RWPE2 (cell line): ENCODE data around the gene NSUN2.

Experiments
- ATAC-seq: fragments of 200-7000 bp; cut with Tn5 transposase; 3 replicates; pipeline ENCODE4 v1.9.1; 2021; ENCODE audit warnings: low read depth
- DNase-seq: peaks from one replicate; pipeline ENCODE4 v3.0.0-alpha.2; 2020; ENCODE audit warnings: low spot score
- H3K27ac ChIP-seq: fragments of 450-650 bp; 2 replicates; pipeline ENCODE4 v1.5.1; 2017; ENCODE audit warnings: mild to moderate bottlenecking; ENCODE audit not compliant: poor library complexity, severe bottlenecking
- H3K27me3 ChIP-seq: fragments of 250-450 bp; sonication (Bioruptor Pico); 2 replicates; pipeline ENCODE4 v1.5.1; 2021; ENCODE audit warnings: mild to moderate bottlenecking, moderate library complexity; ENCODE audit not compliant: insufficient read depth, poor library complexity, severe bottlenecking
- H3K36me3 ChIP-seq: fragments of 250-450 bp; sonication (Bioruptor Pico); 2 replicates; pipeline ENCODE4 v1.5.1; 2020; ENCODE audit warnings: low read depth, mild to moderate bottlenecking, moderate library complexity
- H3K4me1 ChIP-seq: fragments of 250-450 bp; sonication (Bioruptor Pico); 2 replicates; pipeline ENCODE4 v1.5.1; 2021; ENCODE audit warnings: mild to moderate bottlenecking, moderate library complexity; ENCODE audit not compliant: insufficient read depth, poor library complexity, severe bottlenecking
- H3K4me3 ChIP-seq: fragments of 250-450 bp; sonication (Bioruptor Pico); 2 replicates; pipeline ENCODE4 v1.5.1; 2021; ENCODE audit warnings: mild to moderate bottlenecking, moderate library complexity; ENCODE audit not compliant: severe bottlenecking
- H3K9me3 ChIP-seq: fragments of 250-450 bp; sonication (Bioruptor Pico); 2 replicates; pipeline ENCODE4 v1.5.1; 2021; ENCODE audit warnings: mild to moderate bottlenecking, moderate library complexity; ENCODE audit not compliant: severe bottlenecking
- TF ChIP-seq, protein P1 (sequence below): fragments of 450-650 bp; IDR thresholded peaks from one replicate; pipeline ENCODE4 v1.5.1; 2017; ENCODE audit warnings: mild to moderate bottlenecking, moderate library complexity; ENCODE audit not compliant: poor library complexity, severe bottlenecking

NSUN2 gene

DNA sequence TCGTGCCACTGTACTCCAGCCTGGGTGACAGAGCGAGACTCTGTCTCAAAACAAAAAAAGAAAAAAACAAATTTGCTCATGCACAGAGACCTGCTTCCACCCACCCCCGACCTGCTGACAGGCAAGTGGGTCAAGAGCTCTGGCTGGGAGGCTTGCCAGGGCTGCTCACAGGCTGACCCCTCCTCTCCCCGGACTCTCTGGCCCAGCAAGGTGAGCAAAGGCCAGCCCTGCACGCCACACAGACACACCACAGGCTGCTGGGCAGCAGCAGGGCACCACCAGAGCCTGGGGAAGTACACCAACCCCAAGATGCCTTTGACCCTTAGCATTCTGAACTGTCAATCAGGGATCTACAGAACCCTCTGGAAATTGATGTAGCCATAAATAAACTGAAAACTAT is 29.2 kb downstream of the NSUN2 start:
- Histone ChIP-seq H3K27me3 (no peaks in the 10 kb centered on the region), H3K9me3 (no peaks in the 10 kb centered on the region), H3K36me3 (peaks cover 100% of the 10 kb centered on the region), H3K27ac (no peak overlapping the region), H3K4me3 (no peak overlapping the region), H3K4me1 (no peaks in the 10 kb centered on the region)
- DNase-seq (no peak), ATAC-seq (no peak)
- TF ChIP-seq, protein P1, sequence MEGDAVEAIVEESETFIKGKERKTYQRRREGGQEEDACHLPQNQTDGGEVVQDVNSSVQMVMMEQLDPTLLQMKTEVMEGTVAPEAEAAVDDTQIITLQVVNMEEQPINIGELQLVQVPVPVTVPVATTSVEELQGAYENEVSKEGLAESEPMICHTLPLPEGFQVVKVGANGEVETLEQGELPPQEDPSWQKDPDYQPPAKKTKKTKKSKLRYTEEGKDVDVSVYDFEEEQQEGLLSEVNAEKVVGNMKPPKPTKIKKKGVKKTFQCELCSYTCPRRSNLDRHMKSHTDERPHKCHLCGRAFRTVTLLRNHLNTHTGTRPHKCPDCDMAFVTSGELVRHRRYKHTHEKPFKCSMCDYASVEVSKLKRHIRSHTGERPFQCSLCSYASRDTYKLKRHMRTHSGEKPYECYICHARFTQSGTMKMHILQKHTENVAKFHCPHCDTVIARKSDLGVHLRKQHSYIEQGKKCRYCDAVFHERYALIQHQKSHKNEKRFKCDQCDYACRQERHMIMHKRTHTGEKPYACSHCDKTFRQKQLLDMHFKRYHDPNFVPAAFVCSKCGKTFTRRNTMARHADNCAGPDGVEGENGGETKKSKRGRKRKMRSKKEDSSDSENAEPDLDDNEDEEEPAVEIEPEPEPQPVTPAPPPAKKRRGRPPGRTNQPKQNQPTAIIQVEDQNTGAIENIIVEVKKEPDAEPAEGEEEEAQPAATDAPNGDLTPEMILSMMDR, result no peak

DNA sequence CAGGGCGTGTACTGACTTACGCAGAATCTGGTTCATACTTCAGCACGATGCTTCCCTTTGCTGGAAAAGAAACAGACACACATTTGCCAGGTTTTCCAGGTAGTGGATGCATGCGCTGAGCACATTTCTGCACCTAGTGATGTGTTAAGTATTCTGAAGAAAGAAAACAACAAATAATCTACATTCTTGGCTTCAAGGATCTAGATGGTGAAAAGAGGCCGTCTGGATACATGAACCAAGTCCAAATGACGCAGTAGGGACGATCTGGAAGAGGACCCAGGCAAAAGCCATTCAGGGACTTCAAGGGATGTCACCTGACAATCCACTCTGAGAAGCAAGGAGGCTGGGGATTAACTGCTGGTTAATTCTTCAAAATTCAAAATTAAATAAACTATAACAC is 30.4 kb downstream of the NSUN2 start:
- Histone ChIP-seq H3K36me3 (peaks cover 98% of the 10 kb centered on the region), H3K4me3 (no peak overlapping the region), H3K27ac (no peak overlapping the region), H3K27me3 (no peaks in the 10 kb centered on the region), H3K9me3 (no peaks in the 10 kb centered on the region), H3K4me1 (no peaks in the 10 kb centered on the region)
- ATAC-seq (no peak), DNase-seq (no peak)
- TF ChIP-seq, protein P1, result no peak

DNA sequence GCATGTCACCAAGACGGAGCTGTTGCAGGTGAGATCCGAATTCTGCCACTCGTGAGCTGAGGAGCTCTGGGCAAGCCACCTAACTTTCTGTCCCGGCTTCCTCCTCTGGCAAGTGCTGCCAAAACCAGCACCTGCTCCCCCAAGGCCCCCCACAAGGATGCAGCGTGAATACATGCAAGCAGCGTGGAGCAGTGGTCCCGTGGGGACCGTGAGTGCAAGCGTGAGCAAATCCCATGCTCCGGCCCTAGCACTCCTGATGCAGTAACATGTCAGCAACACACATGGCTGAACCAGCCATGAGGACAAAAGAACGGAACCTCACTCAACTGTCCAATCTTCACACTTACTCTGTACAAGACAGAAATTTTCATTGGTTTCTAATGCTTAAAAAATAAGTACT is 31.0 kb downstream of the NSUN2 start:
- H3K27me3 ChIP-seq, result no peaks in the 10 kb centered on the region
- H3K9me3 ChIP-seq, result no peaks in the 10 kb centered on the region
- peaks cover 94% of the 10 kb centered on the region for H3K36me3 ChIP-seq
- DNase-seq (no peak), ATAC-seq (no peak)
- no peak overlapping the region for H3K4me3 ChIP-seq
- H3K4me1 ChIP-seq, result no peaks in the 10 kb centered on the region
- H3K27ac ChIP-seq, result no peak overlapping the region
- TF ChIP-seq, protein P1, result no peak

DNA sequence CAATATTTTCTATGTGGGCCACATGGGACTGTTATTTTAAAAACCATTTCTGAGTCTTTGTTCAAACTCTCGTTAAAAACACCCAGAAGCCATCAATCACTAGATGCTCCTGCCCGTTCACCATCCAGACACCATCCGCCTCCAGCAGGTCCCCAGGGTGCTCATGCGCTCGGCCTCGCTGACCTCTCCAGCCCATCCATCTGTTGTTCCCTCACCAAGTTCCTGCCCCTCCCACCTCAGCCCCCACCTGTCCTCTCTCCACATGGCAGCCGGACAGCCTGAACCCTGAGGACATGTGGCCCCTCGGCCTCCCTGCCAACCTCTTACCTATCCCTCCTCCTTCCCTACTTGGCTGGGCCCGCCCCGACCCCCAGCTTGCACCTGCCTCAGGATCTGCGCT is 31.6 kb downstream of the NSUN2 start:
- H3K4me1 ChIP-seq, result no peaks in the 10 kb centered on the region
- no peak overlapping the region for H3K27ac ChIP-seq
- ATAC-seq, result no peak
- H3K27me3 ChIP-seq, result no peaks in the 10 kb centered on the region
- TF ChIP-seq, protein P1, result no peak
- DNase-seq, result no peak
- H3K4me3 ChIP-seq, result no peak overlapping the region
- no peaks in the 10 kb centered on the region for H3K9me3 ChIP-seq
- peaks cover 89% of the 10 kb centered on the region for H3K36me3 ChIP-seq

DNA sequence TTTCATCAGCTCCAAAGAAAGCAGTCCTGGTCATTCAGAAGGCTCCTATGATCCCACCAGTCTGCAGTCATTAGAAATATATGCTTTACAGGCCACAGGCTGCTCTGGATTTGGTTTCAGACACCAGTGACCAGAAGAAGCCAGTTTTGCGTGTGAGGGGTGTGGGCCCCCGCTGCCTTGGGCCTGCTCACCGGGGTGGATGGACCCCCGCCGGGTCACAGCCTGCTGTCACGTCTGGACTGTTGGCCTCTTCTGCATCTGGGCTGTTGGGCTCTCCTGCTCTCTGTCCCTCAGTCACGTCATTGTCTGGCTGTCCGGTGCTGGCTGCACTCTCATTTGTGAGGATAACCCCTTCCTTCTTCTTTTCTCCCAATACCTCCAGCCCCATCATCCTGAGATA is 33.1 kb downstream of the NSUN2 start:
- Histone ChIP-seq H3K4me3 (no peak overlapping the region), H3K27ac (no peak overlapping the region), H3K9me3 (no peaks in the 10 kb centered on the region), H3K36me3 (peaks cover 73% of the 10 kb centered on the region), H3K4me1 (no peaks in the 10 kb centered on the region), H3K27me3 (no peaks in the 10 kb centered on the region)
- DNase-seq (no peak), ATAC-seq (no peak)
- TF ChIP-seq, protein P1, result no peak
